Measurements from ENCODE around the gene PDZD8. TPM values are rescaled to one million over a fixed set of nuclear protein-coding genes. Genes with fewer than 3 reads are reported as not detected.

The PDZD8 gene
- total RNA-seq, 2 experiments from 2014 or later = 15.5 to 16.2 TPM

- peaks cover 2% of the 10 kb centered on the region for H3K27me3 Mint-ChIP-seq
- H3K4me1 Mint-ChIP-seq (ENCODE audit: low read depth) = no peaks in the 10 kb centered on the region
- POLR2A ChIA-PET = no interaction called here
- H3K9me3 Mint-ChIP-seq = no peaks in the 10 kb centered on the region
- no peak for TF ChIP-seq CTCF (IDR thresholded peaks at IDR 0.05)
- ATAC-seq = no peak
- no peak overlapping the region for H3K27ac Mint-ChIP-seq
- no peak for DNase-seq
- H3K36me3 Mint-ChIP-seq (ENCODE audit: low read depth) = no peaks in the 10 kb centered on the region
- no peak overlapping the region for H3K4me3 Mint-ChIP-seq
- CTCF ChIA-PET = no interaction called here
- intact Hi-C loops (cut with micrococcal nuclease) = no loop called here
Observed at GRCh38 chr10:117268907-117269306, 106.3 kb downstream of the PDZD8 start.

GRCh38 chr10:117268258-117268657 lies 107.0 kb downstream of the PDZD8 start:
- TF ChIP-seq CTCF (IDR thresholded peaks at IDR 0.05) = no peak
- no peaks in the 10 kb centered on the region for H3K4me1 Mint-ChIP-seq (ENCODE audit: low read depth)
- intact Hi-C loops (cut with micrococcal nuclease) = no loop called here

GRCh38 chr10:117266812-117267211 lies 108.4 kb downstream of the PDZD8 start:
- Mint-ChIP-seq H3K27ac (no peak overlapping the region), H3K4me1 (ENCODE audit: low read depth) (no peaks in the 10 kb centered on the region), H3K36me3 (ENCODE audit: low read depth) (no peaks in the 10 kb centered on the region), H3K4me3 (no peak overlapping the region), H3K9me3 (no peaks in the 10 kb centered on the region), H3K27me3 (peaks cover 2% of the 10 kb centered on the region)
- intact Hi-C loops (cut with micrococcal nuclease) = no loop called here
- TF ChIP-seq CTCF (IDR thresholded peaks at IDR 0.05) = no peak
- DNase-seq = no peak
- ChIA-PET POLR2A (interaction anchor here (0.7 kb wide), 1 partner anchor 31 kb away, joined by 3 read pairs; no protein-coding TSS in a partner anchor), CTCF (interaction anchor here (2.6 kb wide), 1 partner anchor 50 kb away, joined by 14 read pairs; no protein-coding TSS in a partner anchor)
- ATAC-seq = no peak

More at GRCh38 chr10:117268258-117268657, 107.0 kb downstream of the PDZD8 start:
- DNase-seq = no peak
- H3K4me3 Mint-ChIP-seq = no peak overlapping the region
- no peak for ATAC-seq
- no peak overlapping the region for H3K27ac Mint-ChIP-seq
- no peaks in the 10 kb centered on the region for H3K36me3 Mint-ChIP-seq (ENCODE audit: low read depth)
- no peaks in the 10 kb centered on the region for H3K9me3 Mint-ChIP-seq
- ChIA-PET CTCF (interaction anchor here (1.1 kb wide), 1 partner anchor 16 kb away, joined by 3 read pairs; no protein-coding TSS in a partner anchor), POLR2A (no interaction called here)
- peaks cover 2% of the 10 kb centered on the region for H3K27me3 Mint-ChIP-seq

- H3K9me3 Mint-ChIP-seq = no peaks in the 10 kb centered on the region
- peaks cover 2% of the 10 kb centered on the region for H3K27me3 Mint-ChIP-seq
- POLR2A ChIA-PET = interaction anchor here (0.7 kb wide), 1 partner anchor 30 kb away, joined by 3 read pairs; no protein-coding TSS in a partner anchor
- no peak overlapping the region for H3K4me3 Mint-ChIP-seq
- DNase-seq (no peak), ATAC-seq (no peak)
- intact Hi-C loops (cut with micrococcal nuclease) = no loop called here
- no peaks in the 10 kb centered on the region for H3K36me3 Mint-ChIP-seq (ENCODE audit: low read depth)
- TF ChIP-seq CTCF (IDR thresholded peaks at IDR 0.05) = no peak
- CTCF ChIA-PET = interaction anchor here (2.6 kb wide), 1 partner anchor 50 kb away, joined by 14 read pairs; no protein-coding TSS in a partner anchor
- no peaks in the 10 kb centered on the region for H3K4me1 Mint-ChIP-seq (ENCODE audit: low read depth)
- H3K27ac Mint-ChIP-seq = no peak overlapping the region
Observed at GRCh38 chr10:117266400-117266799, 108.8 kb downstream of the PDZD8 start.

GRCh38 chr10:117264782-117265181 lies 110.5 kb downstream of the PDZD8 start:
- Mint-ChIP-seq H3K36me3 (ENCODE audit: low read depth) (no peaks in the 10 kb centered on the region), H3K4me1 (ENCODE audit: low read depth) (peaks cover 6% of the 10 kb centered on the region), H3K4me3 (no peak overlapping the region), H3K27me3 (peaks cover 5% of the 10 kb centered on the region), H3K27ac (no peak overlapping the region), H3K9me3 (no peaks in the 10 kb centered on the region)
- ChIA-PET POLR2A (no interaction called here), CTCF (interaction anchor here (1.1 kb wide), 1 partner anchor 13 kb away, joined by 4 read pairs; no protein-coding TSS in a partner anchor)
- intact Hi-C loops (cut with micrococcal nuclease) = no loop called here
- TF ChIP-seq CTCF (IDR thresholded peaks at IDR 0.05) = no peak
- DNase-seq = no peak
- no peak for ATAC-seq

Data from activated CD8-positive, alpha-beta T cell treated with anti-CD3 and anti-CD28 coated beads for 36 hours (primary cell).